NAMALWA (cell line): ENCODE results near the gene MRC2.

Experiments used
- DNase-seq: peaks from one replicate; pipeline ENCODE4 v3.0.0-alpha.2; 2015; ENCODE audit warnings: low spot score

MRC2 gene

GRCh38 chr17:62723842-62724241 is 96.4 kb downstream of the MRC2 start:
- no peak for DNase-seq

DNA sequence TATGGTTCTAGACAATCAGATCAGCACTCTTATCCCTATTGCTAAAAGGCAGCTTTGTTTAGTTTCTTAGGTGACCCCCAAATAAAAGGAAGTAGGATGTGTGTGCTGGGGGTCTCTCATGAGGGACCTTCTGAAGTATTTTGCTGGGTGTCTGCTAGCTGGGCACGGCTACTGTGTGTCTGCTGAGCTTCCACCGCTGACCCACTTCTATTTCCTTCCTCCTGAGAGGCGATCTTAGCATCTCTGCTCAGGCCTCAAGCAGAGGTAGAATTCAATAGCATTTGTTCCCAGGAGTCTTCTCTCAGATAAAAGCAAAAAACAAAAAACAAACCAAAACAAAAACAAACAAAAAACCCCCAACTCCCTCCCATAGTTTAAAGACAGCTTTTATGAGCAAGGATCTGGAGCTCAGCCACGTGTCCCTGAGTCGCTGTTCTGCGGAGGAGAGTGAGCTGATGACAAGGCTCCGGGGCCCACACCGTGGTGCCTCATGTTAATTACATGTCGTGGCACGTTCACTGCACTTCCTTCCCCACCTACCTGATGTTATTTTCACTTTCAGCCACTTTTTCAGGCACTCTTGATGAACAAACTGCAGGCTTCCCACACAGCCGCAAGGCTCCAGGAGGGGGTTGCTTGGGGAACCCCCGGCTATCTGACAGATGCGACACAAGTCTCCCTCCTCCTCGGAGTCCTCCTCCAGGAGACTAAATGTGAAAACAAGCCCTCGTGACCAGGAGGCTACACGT is 97.1 kb downstream of the MRC2 start:
- DNase-seq = peak; percentile 22

DNA sequence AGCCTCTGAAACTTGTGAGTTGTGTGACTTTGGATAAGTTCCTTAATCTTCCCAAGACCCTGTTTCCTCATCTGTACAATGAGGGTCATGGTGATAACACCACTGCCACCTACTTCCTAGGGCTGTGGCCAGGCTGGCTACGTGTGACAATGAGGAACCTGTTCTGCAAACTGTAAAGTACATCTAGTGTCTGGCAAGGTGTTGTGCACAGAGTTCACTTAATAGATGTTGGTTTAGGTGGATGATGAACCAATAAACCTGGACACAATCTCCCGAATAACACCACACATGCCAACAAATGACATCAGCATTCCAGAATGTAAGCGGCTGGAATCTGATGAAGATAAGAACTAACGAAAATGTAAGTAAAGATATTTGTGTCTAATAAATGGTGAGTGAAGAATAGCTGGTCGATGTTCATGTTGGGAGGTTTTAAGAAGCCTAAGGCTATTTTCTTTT is 98.3 kb downstream of the MRC2 start:
- DNase-seq = no peak

DNA sequence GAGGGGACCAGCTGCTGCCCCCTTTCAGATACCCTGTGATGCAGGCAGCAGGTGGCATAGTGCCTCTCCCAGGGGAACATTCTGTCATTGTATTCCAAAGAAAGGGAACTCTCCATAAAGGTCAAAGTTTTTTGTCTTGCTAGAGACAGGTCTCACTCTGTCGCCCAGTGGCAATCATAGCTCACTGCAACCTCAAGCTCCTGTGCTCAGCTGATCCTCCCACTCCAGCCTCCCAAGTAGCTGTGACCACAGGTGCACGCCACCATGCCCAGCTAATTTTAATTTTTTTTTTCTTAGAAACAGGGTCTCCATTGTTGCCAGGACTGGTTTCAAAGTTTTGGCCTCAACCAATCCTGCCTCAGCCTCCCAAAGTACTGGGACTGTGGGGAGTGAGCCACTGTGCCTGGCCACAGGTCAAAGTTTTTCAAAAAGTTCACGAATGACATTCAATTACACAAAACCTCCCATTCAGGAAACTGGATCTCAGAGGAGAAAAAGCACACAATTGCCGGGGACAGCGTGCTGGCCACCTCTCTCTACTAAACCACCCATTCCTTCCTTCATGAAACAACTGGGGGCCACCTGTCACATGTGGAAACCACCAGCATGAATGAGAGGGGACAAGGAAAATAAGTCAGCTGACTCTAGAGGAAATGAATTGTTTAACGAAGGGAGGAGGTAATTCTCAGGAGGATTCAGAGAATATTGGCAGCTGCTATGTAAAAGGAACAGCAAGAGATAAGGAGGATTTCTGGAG is 100.6 kb downstream of the MRC2 start:
- DNase-seq = no peak

DNA sequence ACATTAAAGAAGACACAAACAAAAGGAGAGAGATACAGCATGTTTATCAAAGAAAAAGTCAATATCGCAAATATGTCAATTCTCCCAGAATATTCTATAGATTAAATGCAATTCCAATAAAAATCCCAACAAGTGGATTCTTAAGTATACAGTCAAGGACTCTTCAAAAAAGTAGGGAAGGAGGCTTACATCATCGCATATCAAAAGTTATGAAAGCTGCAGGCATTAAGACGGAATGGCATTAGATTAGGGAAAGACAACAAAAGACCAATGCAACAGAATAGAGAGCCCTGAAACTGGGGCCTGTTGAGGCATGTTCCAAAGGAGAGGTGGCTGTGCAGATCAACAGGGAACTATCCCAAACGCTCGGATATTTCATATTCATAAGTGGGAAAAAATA is 104.7 kb downstream of the MRC2 start:
- DNase-seq = no peak

DNA sequence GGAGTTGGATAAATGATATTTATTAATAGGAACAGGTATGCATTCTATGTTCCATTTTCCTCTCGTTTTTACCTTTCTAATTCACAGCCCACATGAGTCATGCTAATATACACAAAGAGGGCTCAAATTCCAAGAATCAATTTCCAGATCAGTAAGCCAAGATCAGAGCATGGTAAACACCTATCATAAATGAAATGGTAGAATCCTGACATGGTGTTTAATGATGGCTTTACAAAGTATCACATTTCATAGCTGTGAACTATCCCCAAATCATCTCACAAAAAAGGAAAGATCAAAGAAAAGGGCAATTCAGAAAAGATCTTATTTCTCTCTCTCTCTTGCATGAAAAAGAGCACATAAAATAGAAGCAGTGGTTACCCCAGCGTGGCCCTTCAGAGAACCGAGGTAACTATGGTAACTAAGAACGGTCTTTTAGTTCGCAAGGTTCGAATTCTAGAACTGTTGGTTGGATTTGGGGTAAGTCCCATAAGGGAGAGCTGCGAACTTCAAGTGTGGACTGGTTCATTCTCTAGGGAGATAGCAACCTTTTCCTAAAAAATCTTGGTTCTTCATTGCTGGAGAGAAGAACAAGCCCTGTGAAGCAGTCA is 107.7 kb downstream of the MRC2 start:
- no peak for DNase-seq

DNA sequence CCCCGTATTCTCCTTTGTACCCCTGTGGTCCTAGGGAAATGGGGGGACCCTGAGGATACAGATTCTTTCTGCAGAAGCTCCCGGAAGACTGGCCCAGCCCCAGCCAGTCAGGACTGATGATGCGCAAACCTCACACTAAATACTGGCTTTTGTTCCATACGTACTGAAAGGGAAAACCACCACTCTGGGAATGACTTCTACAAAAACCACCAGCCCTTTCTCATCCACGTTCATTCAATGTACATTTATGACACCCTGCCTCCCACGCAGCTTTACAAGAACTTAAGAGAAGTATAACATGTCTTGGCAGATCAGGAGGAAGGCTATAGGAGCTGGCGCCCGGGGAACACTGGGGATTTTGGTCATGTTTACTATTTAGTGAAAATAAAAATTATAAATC is 110.0 kb downstream of the MRC2 start:
- no peak for DNase-seq

- DNase-seq = no peak
These were observed 110.8 kb downstream of the MRC2 start for GRCh38 chr17:62738281-62738680.

- DNase-seq = no peak
These were observed 112.3 kb downstream of the MRC2 start for GRCh38 chr17:62739645-62740388.

GRCh38 chr17:62741290-62741689 is 113.8 kb downstream of the MRC2 start:
- DNase-seq = no peak
